MM.1S (cell line): ENCODE measurements around the gene ADSS1.

Source experiments
- DNase-seq: peaks from one replicate; pipeline ENCODE4 v3.0.0-alpha.2; 2015
- H2AFZ ChIP-seq: fragments of 300-600 bp; sonication (generic); 2 replicates; pipeline ENCODE4 v1.6.0; 2016; ENCODE audit warnings: antibody characterized with exemption, low read length
- H3F3A ChIP-seq: fragments of 300-600 bp; sonication (generic); 2 replicates; pipeline ENCODE4 v1.6.1; 2016; ENCODE audit warnings: mild to moderate bottlenecking, antibody characterized with exemption, low read length, moderate library complexity, mixed read lengths; ENCODE audit not compliant: insufficient read depth
- H3K27ac ChIP-seq: fragments of 300-600 bp; sonication (generic); 2 replicates; pipeline ENCODE4 v1.5.1; 2016; ENCODE audit warnings: mild to moderate bottlenecking, low read length
- H3K27me3 ChIP-seq: fragments of 300-600 bp; sonication (generic); replicated peaks from 2 replicates; pipeline ENCODE4 v1.6.0; 2016; ENCODE audit warnings: low read length; ENCODE audit not compliant: insufficient read depth
- H3K36me3 ChIP-seq: fragments of 300-600 bp; sonication (generic); replicated peaks from 2 replicates; pipeline ENCODE4 v1.6.1; 2016; ENCODE audit warnings: mild to moderate bottlenecking, low read length, mixed read lengths; ENCODE audit not compliant: insufficient read depth
- H3K4me1 ChIP-seq: fragments of 300-600 bp; sonication (generic); 2 replicates; pipeline ENCODE4 v1.6.1; 2016; ENCODE audit warnings: low read length, mixed read lengths
- H3K4me2 ChIP-seq: fragments of 300-600 bp; sonication (generic); 2 replicates; pipeline ENCODE4 v1.6.0; 2016; ENCODE audit warnings: low read depth, low read length
- H3K4me3 ChIP-seq: fragments of 300-600 bp; sonication (generic); 2 replicates; pipeline ENCODE4 v1.5.1; 2016; ENCODE audit warnings: low read length, mixed read lengths
- H3K79me2 ChIP-seq: fragments of 300-600 bp; sonication (generic); 2 replicates; pipeline ENCODE4 v1.6.1; 2016; ENCODE audit warnings: mixed run types, low read length, mixed read lengths
- H3K9ac ChIP-seq: fragments of 300-600 bp; sonication (generic); 2 replicates; pipeline ENCODE4 v1.6.1; 2016; ENCODE audit warnings: low read length, mixed read lengths
- H3K9me2 ChIP-seq: fragments of 300-600 bp; sonication (generic); replicated peaks from 2 replicates; pipeline ENCODE4 v1.6.1; 2016; ENCODE audit warnings: mild to moderate bottlenecking, low read length, mixed read lengths; ENCODE audit not compliant: insufficient read depth
- H3K9me3 ChIP-seq: fragments of 300-600 bp; sonication (generic); replicated peaks from 2 replicates; pipeline ENCODE4 v1.6.1; 2016; ENCODE audit warnings: mild to moderate bottlenecking, low read length, mixed read lengths; ENCODE audit not compliant: insufficient read depth
- H4K20me1 ChIP-seq: fragments of 300-600 bp; sonication (generic); 2 replicates; pipeline ENCODE4 v1.6.1; 2016; ENCODE audit warnings: mild to moderate bottlenecking, low read length, moderate library complexity, mixed read lengths; ENCODE audit not compliant: insufficient read depth
- EZH2 ChIP-seq: fragments of 300-600 bp; sonication (generic); optimal IDR thresholded peaks from 2 replicates; pipeline ENCODE3; 2017; ENCODE audit warnings: low read depth, mild to moderate bottlenecking, antibody characterized with exemption, low read length, mixed read lengths
- EZH2phosphoT487 ChIP-seq: fragments of 300-600 bp; sonication (generic); IDR thresholded peaks from 2 replicates; pipeline ENCODE4 v1.6.1; 2018; ENCODE audit warnings: antibody characterized with exemption, low read length
- TF ChIP-seq, protein P1 (sequence below): fragments of 300-600 bp; sonication (generic); IDR thresholded peaks from 2 replicates; pipeline ENCODE4 v1.5.1; 2016; ENCODE audit warnings: antibody characterized with exemption, low read length, mixed read lengths

Gene ADSS1

DNA sequence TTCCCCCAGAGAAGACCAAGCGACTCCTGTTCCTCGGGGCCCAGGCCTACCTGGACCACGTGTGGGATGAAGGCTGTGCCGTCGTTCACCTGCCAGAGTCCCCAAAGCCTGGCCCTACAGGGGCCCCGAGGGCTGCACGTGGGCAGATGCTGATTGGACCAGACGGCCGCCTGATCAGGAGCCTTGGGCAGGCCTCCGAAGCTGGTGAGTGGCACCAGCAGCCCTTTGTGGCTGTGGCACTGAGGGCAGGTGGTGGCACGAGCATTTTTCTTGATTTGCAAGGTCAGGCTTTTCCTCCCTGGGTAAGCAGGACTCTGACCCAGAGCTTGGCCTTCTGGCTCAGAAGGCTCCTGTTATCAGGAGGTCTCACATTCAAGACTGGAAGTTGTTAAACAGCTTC is 31.6 kb downstream of the ADSS1 start:
- Histone ChIP-seq H3K27me3 (no peaks in the 10 kb centered on the region), H3K9ac (no peak overlapping the region), H3K36me3 (no peaks in the 10 kb centered on the region), H3K4me1 (no peaks in the 10 kb centered on the region), H3K4me3 (no peak overlapping the region), H2AFZ (no peak overlapping the region), H4K20me1 (no peaks in the 10 kb centered on the region), H3K9me3 (no peaks in the 10 kb centered on the region), H3K4me2 (no peak overlapping the region), H3F3A (no peaks in the 10 kb centered on the region), H3K9me2 (no peaks in the 10 kb centered on the region), H3K79me2 (peaks cover 32% of the 10 kb centered on the region), H3K27ac (no peak overlapping the region)
- TF ChIP-seq EZH2 (no peak), EZH2phosphoT487 (no peak)
- TF ChIP-seq, protein P1, sequence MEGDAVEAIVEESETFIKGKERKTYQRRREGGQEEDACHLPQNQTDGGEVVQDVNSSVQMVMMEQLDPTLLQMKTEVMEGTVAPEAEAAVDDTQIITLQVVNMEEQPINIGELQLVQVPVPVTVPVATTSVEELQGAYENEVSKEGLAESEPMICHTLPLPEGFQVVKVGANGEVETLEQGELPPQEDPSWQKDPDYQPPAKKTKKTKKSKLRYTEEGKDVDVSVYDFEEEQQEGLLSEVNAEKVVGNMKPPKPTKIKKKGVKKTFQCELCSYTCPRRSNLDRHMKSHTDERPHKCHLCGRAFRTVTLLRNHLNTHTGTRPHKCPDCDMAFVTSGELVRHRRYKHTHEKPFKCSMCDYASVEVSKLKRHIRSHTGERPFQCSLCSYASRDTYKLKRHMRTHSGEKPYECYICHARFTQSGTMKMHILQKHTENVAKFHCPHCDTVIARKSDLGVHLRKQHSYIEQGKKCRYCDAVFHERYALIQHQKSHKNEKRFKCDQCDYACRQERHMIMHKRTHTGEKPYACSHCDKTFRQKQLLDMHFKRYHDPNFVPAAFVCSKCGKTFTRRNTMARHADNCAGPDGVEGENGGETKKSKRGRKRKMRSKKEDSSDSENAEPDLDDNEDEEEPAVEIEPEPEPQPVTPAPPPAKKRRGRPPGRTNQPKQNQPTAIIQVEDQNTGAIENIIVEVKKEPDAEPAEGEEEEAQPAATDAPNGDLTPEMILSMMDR, result no peak
- no peak for DNase-seq

DNA sequence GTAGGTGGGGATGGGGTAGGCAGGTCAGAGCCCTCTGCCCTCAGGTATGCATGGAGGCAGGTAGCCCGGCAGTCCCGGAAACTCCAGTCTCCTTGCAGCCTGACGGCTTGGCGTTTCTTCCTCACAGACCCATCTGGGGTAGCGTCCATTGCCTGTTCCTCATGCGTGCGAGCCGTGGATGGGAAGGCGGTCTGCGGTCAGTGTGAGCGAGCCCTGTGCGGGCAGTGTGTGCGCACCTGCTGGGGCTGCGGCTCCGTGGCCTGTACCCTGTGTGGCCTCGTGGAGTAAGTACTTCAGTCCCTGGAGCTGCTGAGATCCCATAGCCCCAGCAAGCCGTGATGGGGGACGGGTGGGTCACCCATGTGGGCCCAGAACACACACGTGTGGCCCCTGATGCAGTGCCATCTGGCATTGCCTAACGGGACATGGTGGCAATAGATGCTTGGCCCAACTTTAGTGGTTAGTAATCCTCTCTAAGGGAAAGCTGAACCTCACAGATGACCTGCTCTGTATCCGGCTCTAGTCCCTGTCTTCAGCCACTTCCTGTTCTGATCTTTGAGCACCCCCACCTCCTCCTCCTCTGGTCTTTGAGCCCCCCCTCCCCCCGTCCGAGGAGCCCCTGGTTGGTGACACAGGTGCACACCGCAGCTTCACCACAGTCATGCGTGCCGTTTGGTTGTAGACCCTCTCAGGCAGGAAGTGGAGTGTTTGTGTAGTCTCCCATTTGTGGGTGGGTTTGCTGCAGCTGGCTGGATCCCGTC is 32.6 kb downstream of the ADSS1 start:
- H2AFZ ChIP-seq, result no peak overlapping the region
- H3K9ac ChIP-seq, result no peak overlapping the region
- no peak overlapping the region for H3K27ac ChIP-seq
- DNase-seq, result no peak
- no peaks in the 10 kb centered on the region for H3K9me2 ChIP-seq
- H3K79me2 ChIP-seq, result peaks cover 32% of the 10 kb centered on the region
- H3K4me3 ChIP-seq, result no peak overlapping the region
- no peaks in the 10 kb centered on the region for H3K9me3 ChIP-seq
- H3F3A ChIP-seq, result no peaks in the 10 kb centered on the region
- H4K20me1 ChIP-seq, result no peaks in the 10 kb centered on the region
- no peaks in the 10 kb centered on the region for H3K4me1 ChIP-seq
- no peaks in the 10 kb centered on the region for H3K36me3 ChIP-seq
- no peak overlapping the region for H3K4me2 ChIP-seq
- TF ChIP-seq, protein P1, result no peak
- TF ChIP-seq EZH2phosphoT487 (no peak), EZH2 (no peak)
- H3K27me3 ChIP-seq, result no peaks in the 10 kb centered on the region

GRCh38 chr14:104757238-104757585 is 33.2 kb downstream of the ADSS1 start:
- Histone ChIP-seq H3K4me3 (no peak overlapping the region), H2AFZ (no peak overlapping the region), H3K9me3 (no peaks in the 10 kb centered on the region), H3K9ac (no peak overlapping the region), H3K79me2 (peaks cover 32% of the 10 kb centered on the region), H3K36me3 (no peaks in the 10 kb centered on the region), H3K9me2 (no peaks in the 10 kb centered on the region), H3K4me1 (no peaks in the 10 kb centered on the region), H3F3A (no peaks in the 10 kb centered on the region), H4K20me1 (no peaks in the 10 kb centered on the region), H3K27ac (no peak overlapping the region), H3K4me2 (no peak overlapping the region), H3K27me3 (no peaks in the 10 kb centered on the region)
- DNase-seq, result no peak
- no peak for TF ChIP-seq EZH2phosphoT487
- TF ChIP-seq EZH2, result no peak
- TF ChIP-seq, protein P1, result no peak
